Measurements from ENCODE around the gene ZFHX2.

ZFHX2 gene

DNA sequence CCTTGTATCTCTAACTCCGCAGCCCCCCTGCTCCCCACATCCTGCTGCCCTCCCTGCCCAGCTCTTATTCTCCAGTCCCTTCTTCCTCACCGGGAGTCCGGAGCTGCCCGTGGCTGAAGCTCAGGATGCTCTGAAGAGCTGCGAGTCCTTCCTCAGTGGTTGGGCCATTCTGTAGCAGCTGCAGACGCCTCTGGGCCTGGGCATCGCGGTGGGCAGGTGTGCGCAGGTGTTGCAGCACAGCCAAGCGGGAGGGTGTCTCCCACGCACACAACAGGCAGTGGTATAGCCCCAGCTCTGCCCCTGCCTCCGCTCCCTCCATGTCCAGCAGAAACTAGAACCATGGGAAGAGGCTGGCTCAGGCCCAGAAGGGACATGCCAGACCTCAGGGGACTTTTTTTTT, 20.2 kb downstream of the ZFHX2 start:
- Histone ChIP-seq H3K9me3 (ENCODE audit: insufficient read depth, low read length, severe bottlenecking) (no peaks in the 10 kb centered on the region), H3K27ac (ENCODE audit: low read length) (no peak overlapping the region), H3K27me3 (ENCODE audit: insufficient read depth, low read length, poor library complexity) (no peaks in the 10 kb centered on the region), H3K4me1 (ENCODE audit: insufficient read depth, low read length) (peaks cover 9% of the 10 kb centered on the region), H4K20me1 (ENCODE audit: insufficient read depth, low read length) (no peaks in the 10 kb centered on the region), H3K4me2 (ENCODE audit: insufficient read depth, low read length) (no peak overlapping the region), H3K4me3 (ENCODE audit: low read depth in 1 of 2, low read length in 2 of 2) (no peak overlapping the region), H2AFZ (ENCODE audit: low read depth, low read length) (no peak overlapping the region), H3K79me2 (ENCODE audit: insufficient read depth, low read length) (no peaks in the 10 kb centered on the region), H3K9ac (ENCODE audit: low read depth, low read length) (no peak overlapping the region), H3K36me3 (ENCODE audit: insufficient read depth, low read length) (no peaks in the 10 kb centered on the region)
- DNase-seq, result no peak
- ATAC-seq (ENCODE audit: insufficient read depth, low read depth), result no peak
- TF ChIP-seq, protein P1, sequence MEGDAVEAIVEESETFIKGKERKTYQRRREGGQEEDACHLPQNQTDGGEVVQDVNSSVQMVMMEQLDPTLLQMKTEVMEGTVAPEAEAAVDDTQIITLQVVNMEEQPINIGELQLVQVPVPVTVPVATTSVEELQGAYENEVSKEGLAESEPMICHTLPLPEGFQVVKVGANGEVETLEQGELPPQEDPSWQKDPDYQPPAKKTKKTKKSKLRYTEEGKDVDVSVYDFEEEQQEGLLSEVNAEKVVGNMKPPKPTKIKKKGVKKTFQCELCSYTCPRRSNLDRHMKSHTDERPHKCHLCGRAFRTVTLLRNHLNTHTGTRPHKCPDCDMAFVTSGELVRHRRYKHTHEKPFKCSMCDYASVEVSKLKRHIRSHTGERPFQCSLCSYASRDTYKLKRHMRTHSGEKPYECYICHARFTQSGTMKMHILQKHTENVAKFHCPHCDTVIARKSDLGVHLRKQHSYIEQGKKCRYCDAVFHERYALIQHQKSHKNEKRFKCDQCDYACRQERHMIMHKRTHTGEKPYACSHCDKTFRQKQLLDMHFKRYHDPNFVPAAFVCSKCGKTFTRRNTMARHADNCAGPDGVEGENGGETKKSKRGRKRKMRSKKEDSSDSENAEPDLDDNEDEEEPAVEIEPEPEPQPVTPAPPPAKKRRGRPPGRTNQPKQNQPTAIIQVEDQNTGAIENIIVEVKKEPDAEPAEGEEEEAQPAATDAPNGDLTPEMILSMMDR (IDR thresholded peaks at IDR 0.05; ENCODE audit: borderline replicate concordance, extremely low read depth, low read length, poor library complexity, severe bottlenecking), result no peak
- no peak for TF ChIP-seq EZH2 (IDR thresholded peaks at IDR 0.05; ENCODE audit: borderline replicate concordance, low read depth, low read length, severe bottlenecking)

DNA sequence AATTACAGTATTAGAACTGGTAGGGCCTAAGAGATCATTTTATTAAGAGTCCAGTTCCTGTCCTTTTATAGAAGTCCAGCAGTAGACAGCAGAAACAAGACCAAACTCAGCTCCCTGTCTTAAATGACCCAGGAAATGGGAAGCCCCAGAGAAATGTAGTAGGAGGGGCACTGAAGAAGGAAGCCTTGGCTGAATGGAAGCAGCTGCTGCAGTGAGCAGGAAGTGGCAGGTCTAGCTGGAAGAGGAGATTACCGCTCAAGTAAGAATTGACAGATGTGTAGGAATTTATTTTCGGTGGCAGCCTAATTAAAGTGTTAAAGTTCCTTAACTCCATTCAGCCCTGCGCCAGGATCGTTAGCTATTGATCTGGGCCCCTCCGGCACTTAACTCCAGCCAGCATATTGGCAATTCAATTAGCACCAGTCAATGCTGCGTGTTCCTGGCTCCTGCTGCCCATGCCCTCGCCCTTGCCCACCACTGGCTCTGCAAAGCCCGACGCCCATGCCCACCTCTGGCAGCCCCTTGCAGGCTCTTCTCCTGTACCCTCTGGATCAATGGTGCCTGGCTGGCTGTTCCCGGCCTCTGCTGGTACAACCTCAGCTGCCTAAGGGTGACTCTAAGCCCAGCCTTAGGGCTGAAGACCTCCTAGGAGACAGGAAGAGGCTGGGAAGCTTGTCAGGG, 21.1 kb downstream of the ZFHX2 start:
- Histone ChIP-seq H3K4me3 (ENCODE audit: low read depth in 1 of 2, low read length in 2 of 2) (no peak overlapping the region), H3K9ac (ENCODE audit: low read depth, low read length) (no peak overlapping the region), H4K20me1 (ENCODE audit: insufficient read depth, low read length) (no peaks in the 10 kb centered on the region), H3K4me2 (ENCODE audit: insufficient read depth, low read length) (no peak overlapping the region), H3K79me2 (ENCODE audit: insufficient read depth, low read length) (no peaks in the 10 kb centered on the region), H3K36me3 (ENCODE audit: insufficient read depth, low read length) (no peaks in the 10 kb centered on the region), H3K4me1 (ENCODE audit: insufficient read depth, low read length) (peaks cover 9% of the 10 kb centered on the region), H3K27ac (ENCODE audit: low read length) (no peak overlapping the region), H3K27me3 (ENCODE audit: insufficient read depth, low read length, poor library complexity) (no peaks in the 10 kb centered on the region), H2AFZ (ENCODE audit: low read depth, low read length) (no peak overlapping the region), H3K9me3 (ENCODE audit: insufficient read depth, low read length, severe bottlenecking) (no peaks in the 10 kb centered on the region)
- DNase-seq, result peak; percentile 23
- ATAC-seq (ENCODE audit: insufficient read depth, low read depth), result peak; percentile 79
- TF ChIP-seq, protein P1 (IDR thresholded peaks at IDR 0.05; ENCODE audit: borderline replicate concordance, extremely low read depth, low read length, poor library complexity, severe bottlenecking), result no peak
- TF ChIP-seq EZH2 (IDR thresholded peaks at IDR 0.05; ENCODE audit: borderline replicate concordance, low read depth, low read length, severe bottlenecking), result no peak

GRCh38 chr14:23529016-23529415, 22.5 kb downstream of the ZFHX2 start:
- H3K9ac ChIP-seq (ENCODE audit: low read depth, low read length), result no peak overlapping the region
- ATAC-seq (ENCODE audit: insufficient read depth, low read depth) (no peak), DNase-seq (no peak)
- no peaks in the 10 kb centered on the region for H3K36me3 ChIP-seq (ENCODE audit: insufficient read depth, low read length)
- H4K20me1 ChIP-seq (ENCODE audit: insufficient read depth, low read length), result no peaks in the 10 kb centered on the region
- no peak overlapping the region for H3K4me2 ChIP-seq (ENCODE audit: insufficient read depth, low read length)
- H2AFZ ChIP-seq (ENCODE audit: low read depth, low read length), result no peak overlapping the region
- TF ChIP-seq, protein P1 (IDR thresholded peaks at IDR 0.05; ENCODE audit: borderline replicate concordance, extremely low read depth, low read length, poor library complexity, severe bottlenecking), result no peak
- no peak for TF ChIP-seq EZH2 (IDR thresholded peaks at IDR 0.05; ENCODE audit: borderline replicate concordance, low read depth, low read length, severe bottlenecking)
- H3K79me2 ChIP-seq (ENCODE audit: insufficient read depth, low read length), result no peaks in the 10 kb centered on the region
- H3K27me3 ChIP-seq (ENCODE audit: insufficient read depth, low read length, poor library complexity), result no peaks in the 10 kb centered on the region
- no peak overlapping the region for H3K4me3 ChIP-seq (ENCODE audit: low read depth in 1 of 2, low read length in 2 of 2)
- peaks cover 9% of the 10 kb centered on the region for H3K4me1 ChIP-seq (ENCODE audit: insufficient read depth, low read length)
- H3K27ac ChIP-seq (ENCODE audit: low read length), result no peak overlapping the region
- no peaks in the 10 kb centered on the region for H3K9me3 ChIP-seq (ENCODE audit: insufficient read depth, low read length, severe bottlenecking)
